ENCODE data around the gene TMEM63B.
"Not testable (repeated sequence)": the region's sequence is repeated elsewhere in the genome, so short reads cannot be mapped to it uniquely, and the experiment has no call there.

The TMEM63B gene

DNA sequence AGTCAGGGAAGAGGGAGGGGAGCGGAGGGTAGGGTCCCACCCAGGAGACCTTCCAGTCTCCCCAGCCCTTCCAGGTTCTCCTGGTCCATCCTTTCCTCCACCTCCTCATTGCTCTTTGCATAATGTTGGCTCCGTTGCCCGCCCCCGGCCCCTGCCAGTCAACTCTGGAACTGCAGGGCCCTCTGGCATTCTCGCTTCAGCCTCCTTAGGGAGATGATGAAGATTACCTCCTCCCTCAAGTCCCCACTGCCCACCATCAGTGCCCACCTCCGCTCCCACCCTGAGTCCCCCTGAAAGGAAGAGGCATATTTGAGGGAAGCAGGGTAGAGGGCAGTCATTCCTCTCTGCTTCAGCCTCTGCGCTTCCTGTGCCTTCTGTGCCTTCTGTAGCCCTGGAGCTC is 8.5 kb downstream of the TMEM63B start:
- no peak overlapping the region for H3K4me3 ChIP-seq (replicated peaks; ENCODE audit: low read depth, low read length)
- TF ChIP-seq, protein P1, sequence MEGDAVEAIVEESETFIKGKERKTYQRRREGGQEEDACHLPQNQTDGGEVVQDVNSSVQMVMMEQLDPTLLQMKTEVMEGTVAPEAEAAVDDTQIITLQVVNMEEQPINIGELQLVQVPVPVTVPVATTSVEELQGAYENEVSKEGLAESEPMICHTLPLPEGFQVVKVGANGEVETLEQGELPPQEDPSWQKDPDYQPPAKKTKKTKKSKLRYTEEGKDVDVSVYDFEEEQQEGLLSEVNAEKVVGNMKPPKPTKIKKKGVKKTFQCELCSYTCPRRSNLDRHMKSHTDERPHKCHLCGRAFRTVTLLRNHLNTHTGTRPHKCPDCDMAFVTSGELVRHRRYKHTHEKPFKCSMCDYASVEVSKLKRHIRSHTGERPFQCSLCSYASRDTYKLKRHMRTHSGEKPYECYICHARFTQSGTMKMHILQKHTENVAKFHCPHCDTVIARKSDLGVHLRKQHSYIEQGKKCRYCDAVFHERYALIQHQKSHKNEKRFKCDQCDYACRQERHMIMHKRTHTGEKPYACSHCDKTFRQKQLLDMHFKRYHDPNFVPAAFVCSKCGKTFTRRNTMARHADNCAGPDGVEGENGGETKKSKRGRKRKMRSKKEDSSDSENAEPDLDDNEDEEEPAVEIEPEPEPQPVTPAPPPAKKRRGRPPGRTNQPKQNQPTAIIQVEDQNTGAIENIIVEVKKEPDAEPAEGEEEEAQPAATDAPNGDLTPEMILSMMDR (IDR thresholded peaks at IDR 0.05; ENCODE audit: low read length, missing control alignments): no peak
- no peak for DNase-seq (ENCODE audit: low read depth)

DNA sequence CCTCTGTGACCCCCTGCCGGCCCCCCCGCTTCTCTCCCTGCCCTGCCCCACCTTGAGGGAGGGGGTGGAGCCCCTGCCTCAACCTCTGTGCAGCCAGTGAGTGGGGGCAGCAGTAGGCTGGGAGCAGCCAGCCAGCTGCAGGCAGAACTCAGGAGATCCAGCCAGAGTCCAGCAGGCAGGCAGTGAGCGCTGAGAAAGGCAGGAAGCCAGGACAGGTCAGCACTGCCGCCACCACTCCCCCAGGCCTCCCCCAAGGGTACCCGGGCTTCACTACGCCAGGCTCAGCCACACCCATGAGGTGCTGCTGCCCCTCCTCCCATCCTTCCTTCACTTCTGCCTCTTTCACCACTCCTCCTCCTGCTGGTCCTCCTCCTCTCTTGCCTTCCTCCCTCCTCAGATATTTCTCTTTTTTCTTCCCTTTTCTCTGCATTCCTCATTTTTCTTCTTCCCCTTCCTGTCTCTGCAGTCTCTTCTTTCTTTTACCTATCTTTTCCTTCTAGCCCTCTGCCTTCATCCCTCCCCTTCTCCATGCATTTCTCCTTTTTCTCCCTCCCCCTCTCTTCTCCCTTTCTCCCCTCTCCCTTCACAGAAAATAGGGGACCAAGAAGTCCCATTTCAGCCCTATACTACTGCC is 11.5 kb downstream of the TMEM63B start:
- TF ChIP-seq, protein P1 (IDR thresholded peaks at IDR 0.05; ENCODE audit: low read length, missing control alignments): no peak
- no peak overlapping the region for H3K4me3 ChIP-seq (replicated peaks; ENCODE audit: low read depth, low read length)
- DNase-seq (ENCODE audit: low read depth): no peak

DNA sequence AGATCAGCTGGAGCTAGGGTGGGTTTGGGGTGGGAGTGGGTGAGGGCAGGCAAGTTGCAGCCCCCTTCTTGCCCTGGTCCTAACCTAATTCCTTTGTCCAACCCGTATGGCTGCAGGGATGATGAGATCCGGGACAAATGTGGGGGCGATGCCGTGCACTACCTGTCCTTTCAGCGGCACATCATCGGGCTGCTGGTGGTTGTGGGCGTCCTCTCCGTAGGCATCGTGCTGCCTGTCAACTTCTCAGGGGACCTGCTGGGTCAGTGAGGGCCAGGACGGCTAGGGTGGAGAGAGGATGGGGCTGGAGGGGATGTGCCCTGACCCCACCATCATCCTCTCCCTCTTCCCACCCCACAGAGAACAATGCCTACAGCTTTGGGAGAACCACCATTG is 12.0 kb downstream of the TMEM63B start:
- no peak for DNase-seq (ENCODE audit: low read depth)
- TF ChIP-seq, protein P1 (IDR thresholded peaks at IDR 0.05; ENCODE audit: low read length, missing control alignments): no peak
- H3K4me3 ChIP-seq (replicated peaks; ENCODE audit: low read depth, low read length): no peak overlapping the region

DNA sequence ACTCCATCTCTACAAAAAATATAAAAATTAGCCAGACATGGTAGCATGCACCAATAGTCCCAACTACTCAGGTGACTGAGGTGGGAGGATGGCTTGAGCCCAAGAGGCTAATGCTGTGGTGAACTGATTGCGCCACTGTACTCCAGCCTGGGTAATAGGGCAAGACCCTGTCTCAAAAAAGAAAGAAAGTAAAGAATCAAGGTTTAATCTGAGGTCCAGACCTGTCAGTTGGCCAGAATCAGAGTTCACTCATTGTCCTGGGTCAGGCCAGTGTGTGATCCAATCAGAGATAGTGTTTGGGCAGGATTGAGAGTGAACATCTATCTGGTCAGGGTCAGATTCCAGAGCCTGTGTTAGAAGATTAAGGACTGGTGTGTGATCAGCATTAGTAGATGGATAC is 15.5 kb downstream of the TMEM63B start:
- TF ChIP-seq, protein P1 (IDR thresholded peaks at IDR 0.05; ENCODE audit: low read length, missing control alignments): no peak
- DNase-seq (ENCODE audit: low read depth): no peak
- H3K4me3 ChIP-seq (replicated peaks; ENCODE audit: low read depth, low read length): no peak overlapping the region

DNA sequence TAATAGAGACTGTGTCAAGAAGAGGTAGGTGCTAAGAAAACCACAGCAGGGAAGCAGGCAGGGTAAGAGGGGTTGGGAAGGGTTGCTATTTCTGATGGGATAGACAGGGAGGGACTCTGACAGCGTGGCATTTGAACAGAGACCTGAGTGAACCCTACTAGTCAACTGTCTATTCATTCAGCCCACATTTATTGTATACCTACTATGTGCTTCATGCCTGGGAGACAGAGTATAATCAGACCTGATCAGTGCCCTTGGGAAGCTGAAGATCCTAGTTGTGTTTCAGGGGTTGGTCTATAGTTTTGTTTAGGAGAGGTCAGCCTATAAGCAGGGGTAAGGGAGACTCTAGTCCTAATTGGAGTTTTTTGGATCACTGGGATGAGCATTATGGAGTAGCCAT is 16.4 kb downstream of the TMEM63B start:
- no peak for DNase-seq (ENCODE audit: low read depth)
- no peak overlapping the region for H3K4me3 ChIP-seq (replicated peaks; ENCODE audit: low read depth, low read length)
- TF ChIP-seq, protein P1 (IDR thresholded peaks at IDR 0.05; ENCODE audit: low read length, missing control alignments): no peak

DNA sequence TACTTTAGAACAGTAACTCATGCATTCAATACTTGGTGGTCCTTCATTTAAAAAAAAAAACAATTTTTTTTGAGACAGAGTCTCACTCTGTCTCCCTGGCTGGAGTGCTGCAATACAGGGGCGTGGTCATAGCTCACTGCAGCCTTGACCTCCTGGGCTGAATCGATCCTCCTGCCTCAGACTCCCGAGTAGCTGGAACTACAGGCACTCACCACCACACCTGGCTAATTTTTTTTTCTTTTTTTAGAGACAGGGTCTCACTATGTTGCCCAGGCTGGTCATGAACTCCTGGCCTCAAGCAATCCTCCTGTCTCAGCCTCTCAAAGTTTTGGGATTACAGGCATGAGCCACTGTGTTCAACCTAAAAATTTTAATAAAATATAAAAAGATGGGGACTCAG is 17.2 kb downstream of the TMEM63B start:
- DNase-seq (ENCODE audit: low read depth); H3K4me3 ChIP-seq (replicated peaks; ENCODE audit: low read depth, low read length): not testable (repeated sequence)

DNA sequence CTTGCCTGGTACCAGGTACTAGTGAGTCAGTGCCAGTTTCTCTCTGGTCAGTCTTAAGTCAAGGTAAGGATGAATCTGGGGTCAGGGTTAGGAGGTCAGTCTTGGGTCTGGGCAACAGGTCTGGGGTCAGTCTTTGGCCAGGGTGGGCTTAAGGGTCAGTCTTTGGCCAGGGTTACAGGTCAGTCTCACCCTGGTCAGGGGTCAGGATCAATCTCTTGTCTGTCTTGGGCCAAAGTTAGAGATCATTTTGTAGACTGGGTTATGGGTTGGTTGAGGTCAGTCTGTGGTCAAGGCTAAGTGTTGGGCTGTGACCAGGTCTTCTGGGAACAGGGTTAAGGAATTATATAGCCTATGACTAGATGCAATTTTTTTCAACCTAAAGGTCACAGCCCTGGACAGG is 18.5 kb downstream of the TMEM63B start:
- TF ChIP-seq, protein P1 (IDR thresholded peaks at IDR 0.05; ENCODE audit: low read length, missing control alignments): no peak

More for the DNA sequence above, 18.5 kb downstream of the TMEM63B start:
- DNase-seq (ENCODE audit: low read depth): no peak
- no peak overlapping the region for H3K4me3 ChIP-seq (replicated peaks; ENCODE audit: low read depth, low read length)
